ENCODE measurements around the gene TOX3. TPM values are rescaled to one million over a fixed set of nuclear protein-coding genes. Genes with fewer than 3 reads are reported as not detected.

The TOX3 gene
- total and polyA plus RNA-seq, 9 donors: 0.44 to 2.2 (median 1.5) TPM

DNA sequence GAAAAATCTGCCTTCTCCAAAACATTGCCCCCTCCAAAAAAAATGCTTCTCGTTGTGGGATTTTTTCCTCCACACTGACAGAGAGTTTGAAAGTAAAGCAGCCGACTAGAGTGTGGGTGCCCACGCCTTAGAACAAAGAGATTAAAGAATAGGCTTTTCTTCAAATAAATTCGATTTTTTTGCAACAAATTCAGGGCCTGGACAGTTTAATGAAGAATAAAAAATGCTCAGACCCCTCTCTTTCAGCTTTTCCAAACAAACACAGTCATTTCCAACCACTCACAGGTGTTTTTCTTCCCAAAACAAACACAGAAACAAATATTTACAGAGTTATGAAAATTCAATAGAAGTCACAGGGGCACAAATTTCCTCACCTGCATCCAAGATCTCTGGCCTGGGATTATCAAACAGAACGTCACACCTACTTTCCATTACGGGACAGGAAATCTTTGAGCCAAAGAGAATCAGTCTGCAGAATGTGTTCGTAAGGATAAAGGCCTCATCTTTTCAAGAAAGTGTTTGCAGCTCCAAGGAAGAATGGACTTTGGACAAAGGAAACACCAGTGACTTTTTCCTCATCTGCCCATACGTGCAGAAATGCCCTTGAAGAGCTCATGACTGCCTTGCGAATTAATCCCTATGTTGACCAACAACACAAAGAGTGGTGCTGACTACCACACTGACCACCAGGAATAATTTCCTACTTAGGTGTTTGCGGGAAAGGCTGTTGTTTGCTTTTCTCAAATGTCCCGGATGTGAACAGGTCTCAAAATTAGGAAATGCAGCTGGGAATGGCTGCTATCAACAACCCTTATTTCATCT is 31.3 kb upstream of the TOX3 start:
- DNase-seq: no peak
- H3K27me3 ChIP-seq (ENCODE audit: control insufficient read depth, insufficient read depth, low read length): no peaks in the 10 kb centered on the region
- no CpG with 5 or more reads among the region's 11 CpGs for WGBS (ENCODE audit: insufficient coverage)

DNA sequence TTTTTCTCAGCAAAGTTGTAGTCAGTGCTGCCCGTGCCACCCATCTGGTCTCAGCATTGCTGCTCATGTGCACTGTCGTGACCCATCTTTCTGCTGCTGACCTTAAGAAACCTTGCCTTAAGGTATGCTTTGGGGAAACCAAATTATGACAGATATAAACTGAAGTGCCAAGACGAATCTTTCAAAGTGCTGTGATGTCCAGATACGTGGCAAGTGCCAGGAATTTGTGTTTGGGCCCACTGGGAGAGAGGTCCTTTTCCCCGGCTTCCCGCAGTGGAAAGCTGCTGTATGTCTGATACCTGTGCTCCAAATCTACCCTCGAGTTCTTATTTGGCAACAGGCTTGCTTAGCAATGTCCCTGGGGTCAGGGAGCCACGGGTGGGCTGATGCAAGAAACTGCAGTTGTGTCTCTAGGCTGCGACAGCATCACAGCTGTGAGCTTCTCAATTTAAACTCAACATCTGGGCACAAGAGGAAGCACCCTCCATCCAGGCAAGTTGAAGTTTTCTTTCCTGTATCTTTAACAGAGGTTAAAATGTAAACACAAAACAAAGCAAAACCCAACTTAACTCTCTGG is 30.3 kb upstream of the TOX3 start:
- no peak for DNase-seq
- Histone ChIP-seq H3K4me3 (ENCODE audit: low read length) (no peak overlapping the region), H3K27me3 (ENCODE audit: control insufficient read depth, insufficient read depth, low read length) (no peaks in the 10 kb centered on the region), H3K9me3 (replicated peaks; ENCODE audit: control insufficient read depth, low read depth, low read length) (no peaks in the 10 kb centered on the region), H3K4me1 (ENCODE audit: control insufficient read depth, insufficient read depth, low read length) (no peaks in the 10 kb centered on the region), H3K36me3 (ENCODE audit: control insufficient read depth, insufficient read depth, low read length) (no peaks in the 10 kb centered on the region), H3K27ac (ENCODE audit: low read length) (no peak overlapping the region)
- WGBS (ENCODE audit: insufficient coverage): 58% methylated on average over 9 of the region's 9 CpGs

More for the DNA sequence above, 31.3 kb upstream of the TOX3 start:
- Histone ChIP-seq H3K27ac (ENCODE audit: low read length) (no peak overlapping the region), H3K4me3 (ENCODE audit: low read length) (no peak overlapping the region), H3K4me1 (ENCODE audit: control insufficient read depth, insufficient read depth, low read length) (no peaks in the 10 kb centered on the region), H3K36me3 (ENCODE audit: control insufficient read depth, insufficient read depth, low read length) (no peaks in the 10 kb centered on the region), H3K9me3 (replicated peaks; ENCODE audit: control insufficient read depth, low read depth, low read length) (no peaks in the 10 kb centered on the region)

DNA sequence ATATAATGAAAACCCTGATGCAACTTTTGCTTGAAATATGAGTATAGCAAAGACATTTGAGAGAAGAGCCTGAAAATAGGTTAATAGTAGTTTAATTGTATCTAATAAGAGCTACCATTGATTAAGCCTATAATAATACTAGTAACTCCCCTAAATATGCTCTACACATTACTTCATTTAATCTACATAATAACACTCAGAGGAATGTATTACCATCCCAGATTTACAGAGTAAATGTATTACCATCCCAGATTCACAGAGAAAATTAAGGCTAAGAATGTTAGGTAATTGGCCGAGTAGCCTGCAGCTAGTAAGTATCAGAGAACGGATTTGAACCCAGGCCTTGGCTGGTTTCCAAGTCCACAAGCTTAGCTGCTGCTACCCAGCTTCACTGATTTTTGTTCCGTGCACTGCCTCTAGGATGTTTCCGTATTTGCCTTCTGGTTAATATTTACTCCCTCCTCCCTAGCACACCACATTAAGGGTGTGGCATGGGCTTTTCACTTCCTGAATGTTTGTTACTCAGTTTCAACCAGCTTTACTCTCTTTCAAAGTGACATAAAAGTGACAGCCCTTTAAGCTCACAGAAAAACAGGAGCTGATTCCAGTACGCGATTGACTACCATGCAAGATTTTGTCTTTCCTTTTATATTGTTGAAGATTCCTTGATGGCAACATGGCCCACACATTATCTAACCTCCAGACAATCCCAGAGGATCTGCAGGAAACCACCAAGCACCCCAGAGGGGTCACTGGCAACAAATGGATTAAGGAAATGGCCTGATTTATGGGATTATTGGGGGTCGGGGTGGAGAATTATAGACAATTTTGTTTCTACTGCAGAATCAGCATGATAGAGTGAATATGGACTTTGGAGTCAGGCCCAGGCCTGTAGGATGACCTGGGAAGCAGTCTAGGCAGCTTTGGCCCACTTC is 26.7 kb upstream of the TOX3 start:
- no peaks in the 10 kb centered on the region for H3K9me3 ChIP-seq (replicated peaks; ENCODE audit: control insufficient read depth, low read depth, low read length)
- DNase-seq: no peak
- WGBS (ENCODE audit: insufficient coverage): 78% methylated on average over 4 of the region's 7 CpGs

DNA sequence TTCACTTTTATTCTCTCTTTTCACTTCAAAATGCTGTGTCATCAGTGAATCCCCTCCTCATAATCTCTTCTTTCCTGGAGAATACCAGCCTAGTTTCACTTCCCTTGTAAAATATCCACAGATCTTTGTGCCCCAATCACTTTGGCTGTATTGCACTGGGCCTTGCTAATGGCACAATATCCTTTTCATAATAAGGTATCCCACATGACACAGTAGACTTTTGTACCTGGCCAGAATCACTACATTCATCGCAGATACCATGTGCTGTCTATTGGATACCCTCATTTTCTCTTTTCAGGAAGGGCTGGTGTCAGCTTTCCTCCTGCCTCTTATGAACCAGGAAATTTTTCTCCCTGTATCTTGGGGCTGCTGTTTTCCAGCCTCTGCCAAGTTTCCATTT is 25.7 kb upstream of the TOX3 start:
- no peaks in the 10 kb centered on the region for H3K36me3 ChIP-seq (ENCODE audit: control insufficient read depth, insufficient read depth, low read length)
- WGBS (ENCODE audit: insufficient coverage): 83% methylated on average over 1 of the region's 1 CpG
- no peak for DNase-seq
- H3K4me3 ChIP-seq (ENCODE audit: low read length): no peak overlapping the region
- no peak overlapping the region for H3K27ac ChIP-seq (ENCODE audit: low read length)
- no peaks in the 10 kb centered on the region for H3K9me3 ChIP-seq (replicated peaks; ENCODE audit: control insufficient read depth, low read depth, low read length)
- no peaks in the 10 kb centered on the region for H3K4me1 ChIP-seq (ENCODE audit: control insufficient read depth, insufficient read depth, low read length)
- no peaks in the 10 kb centered on the region for H3K27me3 ChIP-seq (ENCODE audit: control insufficient read depth, insufficient read depth, low read length)

More for the DNA sequence above, 26.7 kb upstream of the TOX3 start:
- no peaks in the 10 kb centered on the region for H3K27me3 ChIP-seq (ENCODE audit: control insufficient read depth, insufficient read depth, low read length)
- H3K4me1 ChIP-seq (ENCODE audit: control insufficient read depth, insufficient read depth, low read length): no peaks in the 10 kb centered on the region
- H3K27ac ChIP-seq (ENCODE audit: low read length): no peak overlapping the region
- H3K4me3 ChIP-seq (ENCODE audit: low read length): no peak overlapping the region
- H3K36me3 ChIP-seq (ENCODE audit: control insufficient read depth, insufficient read depth, low read length): no peaks in the 10 kb centered on the region

DNA sequence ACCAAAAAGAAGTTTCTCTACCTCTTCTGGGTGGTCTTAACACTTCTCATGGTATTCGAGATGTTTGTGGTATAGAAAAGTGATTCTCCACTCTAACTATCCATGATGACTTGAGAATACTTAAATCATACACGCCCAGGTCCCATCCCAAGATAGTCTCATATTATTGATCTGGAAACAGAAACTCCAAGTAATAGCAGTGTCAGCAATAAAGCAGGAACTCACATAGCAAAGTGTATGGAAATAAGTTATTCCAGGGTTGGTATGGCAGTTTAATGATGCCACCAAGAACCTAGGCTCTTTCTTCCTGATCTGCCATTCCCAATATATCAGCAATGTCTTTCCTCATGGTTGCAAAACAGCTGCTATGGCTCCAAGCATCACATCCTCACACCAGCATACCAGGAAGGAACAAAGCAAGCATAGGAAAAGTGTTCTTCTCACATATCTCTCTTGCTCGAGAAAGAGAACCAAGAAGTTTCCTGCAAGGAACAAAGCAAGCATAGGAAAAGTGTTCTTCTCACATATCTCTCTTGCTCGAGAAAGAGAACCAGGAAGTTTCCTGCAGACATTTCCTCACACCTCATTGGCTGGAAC is 23.6 kb upstream of the TOX3 start:
- Histone ChIP-seq H3K9me3 (replicated peaks; ENCODE audit: control insufficient read depth, low read depth, low read length) (no peaks in the 10 kb centered on the region), H3K4me1 (ENCODE audit: control insufficient read depth, insufficient read depth, low read length) (no peaks in the 10 kb centered on the region), H3K27me3 (ENCODE audit: control insufficient read depth, insufficient read depth, low read length) (no peaks in the 10 kb centered on the region), H3K36me3 (ENCODE audit: control insufficient read depth, insufficient read depth, low read length) (no peaks in the 10 kb centered on the region), H3K4me3 (ENCODE audit: low read length) (no peak overlapping the region), H3K27ac (ENCODE audit: low read length) (no peak overlapping the region)
- WGBS (ENCODE audit: insufficient coverage): 93% methylated on average over 2 of the region's 4 CpGs
- no peak for DNase-seq

DNA sequence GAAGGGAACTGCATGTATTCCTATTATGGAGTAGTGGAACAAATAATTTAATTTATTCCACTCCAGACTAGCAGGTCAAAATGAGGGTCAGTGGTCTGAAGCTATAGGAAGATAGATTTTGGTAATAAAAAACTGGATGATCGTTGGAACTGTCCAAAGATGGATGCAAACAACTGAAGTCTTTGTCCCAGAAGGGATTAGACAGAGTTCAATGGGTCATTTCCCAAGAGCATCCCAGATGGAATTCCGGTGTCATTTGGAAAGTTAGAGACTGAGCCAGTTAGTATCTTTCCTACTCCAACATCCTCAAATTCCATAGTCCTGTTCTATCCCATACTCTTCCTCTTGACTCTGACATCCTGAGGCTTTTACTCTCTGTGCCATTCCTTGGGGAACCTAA is 22.8 kb upstream of the TOX3 start:
- no peaks in the 10 kb centered on the region for H3K4me1 ChIP-seq (ENCODE audit: control insufficient read depth, insufficient read depth, low read length)
- H3K27ac ChIP-seq (ENCODE audit: low read length): no peak overlapping the region

DNA sequence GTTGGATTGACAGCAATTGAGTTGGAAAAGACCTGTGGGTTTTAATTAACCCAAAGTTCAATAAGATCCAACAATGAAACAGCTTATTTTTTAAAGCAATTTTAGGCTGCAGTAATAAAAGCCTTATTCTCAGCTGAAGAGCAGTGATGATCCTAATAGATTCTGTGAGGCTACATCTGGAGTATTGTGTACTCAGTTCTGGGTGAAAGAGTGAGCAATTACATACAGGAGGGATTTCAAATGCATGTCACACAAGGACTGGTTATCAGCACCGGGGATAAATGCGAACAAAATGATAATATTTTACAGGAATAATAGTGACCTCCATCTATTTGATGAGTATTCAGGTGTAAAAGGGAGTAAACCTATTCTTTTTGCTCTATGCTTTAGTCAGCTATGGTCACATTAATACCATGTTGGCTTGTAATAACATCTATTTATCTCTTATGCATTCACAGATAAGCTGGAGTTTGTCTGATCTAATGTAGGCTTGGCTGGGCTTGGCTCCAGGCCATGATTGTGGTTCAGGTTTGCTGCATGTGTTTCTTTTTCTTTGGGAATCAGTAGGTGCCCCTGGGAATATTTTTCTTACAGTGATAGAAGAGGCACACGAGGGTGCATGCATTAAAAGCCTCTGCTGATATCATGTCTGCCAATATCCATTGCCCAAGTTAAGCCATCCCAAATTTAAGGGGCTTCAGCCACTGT is 22.2 kb upstream of the TOX3 start:
- Histone ChIP-seq H3K27me3 (ENCODE audit: control insufficient read depth, insufficient read depth, low read length) (no peaks in the 10 kb centered on the region), H3K27ac (ENCODE audit: low read length) (no peak overlapping the region), H3K4me3 (ENCODE audit: low read length) (no peak overlapping the region), H3K9me3 (replicated peaks; ENCODE audit: control insufficient read depth, low read depth, low read length) (no peaks in the 10 kb centered on the region), H3K36me3 (ENCODE audit: control insufficient read depth, insufficient read depth, low read length) (no peaks in the 10 kb centered on the region), H3K4me1 (ENCODE audit: control insufficient read depth, insufficient read depth, low read length) (no peaks in the 10 kb centered on the region)
- WGBS (ENCODE audit: insufficient coverage): no CpG with 5 or more reads among the region's 3 CpGs
- no peak for DNase-seq

More for the DNA sequence above, 22.8 kb upstream of the TOX3 start:
- Histone ChIP-seq H3K27me3 (ENCODE audit: control insufficient read depth, insufficient read depth, low read length) (no peaks in the 10 kb centered on the region), H3K36me3 (ENCODE audit: control insufficient read depth, insufficient read depth, low read length) (no peaks in the 10 kb centered on the region), H3K4me3 (ENCODE audit: low read length) (no peak overlapping the region), H3K9me3 (replicated peaks; ENCODE audit: control insufficient read depth, low read depth, low read length) (no peaks in the 10 kb centered on the region)
- no peak for DNase-seq
- no CpG with 5 or more reads among the region's 2 CpGs for WGBS (ENCODE audit: insufficient coverage)

DNA sequence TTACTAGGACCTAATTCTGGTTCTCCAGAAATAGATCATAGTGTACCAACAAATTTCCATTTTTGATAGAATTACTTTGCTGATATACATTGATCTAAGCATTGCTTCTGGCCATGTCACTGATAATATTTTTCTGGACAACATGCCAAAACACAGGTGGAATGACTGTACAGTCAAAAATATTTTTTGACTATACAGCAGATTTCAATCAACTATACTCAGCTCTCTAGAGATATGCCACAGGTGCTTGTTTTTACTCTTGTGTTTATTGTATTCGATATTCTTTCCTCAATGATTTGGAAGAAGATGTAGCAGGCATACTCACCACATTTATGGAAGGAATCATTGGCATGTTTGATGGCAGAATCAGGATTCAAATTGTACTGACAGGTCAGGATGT is 21.6 kb upstream of the TOX3 start:
- WGBS (ENCODE audit: insufficient coverage): no CpG with 5 or more reads among the region's 1 CpG
- Histone ChIP-seq H3K36me3 (ENCODE audit: control insufficient read depth, insufficient read depth, low read length) (no peaks in the 10 kb centered on the region), H3K9me3 (replicated peaks; ENCODE audit: control insufficient read depth, low read depth, low read length) (no peaks in the 10 kb centered on the region), H3K27me3 (ENCODE audit: control insufficient read depth, insufficient read depth, low read length) (no peaks in the 10 kb centered on the region), H3K4me1 (ENCODE audit: control insufficient read depth, insufficient read depth, low read length) (no peaks in the 10 kb centered on the region), H3K4me3 (ENCODE audit: low read length) (no peak overlapping the region), H3K27ac (ENCODE audit: low read length) (no peak overlapping the region)
- no peak for DNase-seq

DNA sequence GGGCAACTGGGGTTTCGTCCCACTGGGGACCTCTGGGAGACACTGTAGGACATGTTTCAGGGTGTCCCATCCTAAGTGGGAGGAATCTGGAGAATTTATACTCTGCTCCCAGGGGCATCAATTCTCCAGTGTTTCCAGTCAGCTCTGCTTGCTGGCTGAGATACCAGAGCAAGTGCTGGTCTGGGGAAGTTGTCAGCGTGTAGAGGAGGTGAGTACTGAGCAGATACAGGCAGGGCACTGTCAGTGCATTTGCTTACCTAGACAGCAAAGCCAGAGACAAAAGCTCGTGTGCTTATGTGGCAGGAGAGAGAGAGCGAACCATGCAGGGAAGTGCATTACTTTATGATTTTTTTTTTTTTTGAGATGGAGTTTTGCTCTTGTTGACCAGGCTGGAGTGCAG is 20.2 kb upstream of the TOX3 start:
- WGBS (ENCODE audit: insufficient coverage): 85% methylated on average over 2 of the region's 4 CpGs
- no peaks in the 10 kb centered on the region for H3K27me3 ChIP-seq (ENCODE audit: control insufficient read depth, insufficient read depth, low read length)
- no peak overlapping the region for H3K27ac ChIP-seq (ENCODE audit: low read length)
- H3K4me1 ChIP-seq (ENCODE audit: control insufficient read depth, insufficient read depth, low read length): no peaks in the 10 kb centered on the region
- no peak overlapping the region for H3K4me3 ChIP-seq (ENCODE audit: low read length)
- H3K9me3 ChIP-seq (replicated peaks; ENCODE audit: control insufficient read depth, low read depth, low read length): no peaks in the 10 kb centered on the region
- no peaks in the 10 kb centered on the region for H3K36me3 ChIP-seq (ENCODE audit: control insufficient read depth, insufficient read depth, low read length)
- DNase-seq: no peak
